Stomach (tissue), 9 donors: ENCODE measurements around the gene VPS4B. TPM values are rescaled to one million over a fixed set of nuclear protein-coding genes. Genes with fewer than 3 reads are reported as not detected.

Experiments
- DNase-seq, 2 donors: peaks; one replicate each; pipeline versions ENCODE4 v3.0.0 to v3.0.0-alpha.2; 2013 to 2019
- H3K27ac ChIP-seq, 5 donors: fragments of 200-600 bp in 4 of 5; sonication (generic) in 4 of 5; one replicate each; pipeline ENCODE4 v1.5.1; 2013 to 2019; ENCODE audit warnings: mild to moderate bottlenecking in 1 of 5, moderate library complexity in 1 of 5
- H3K27me3 ChIP-seq, 3 donors: fragments of 200-600 bp; sonication (generic); one replicate each; pipeline ENCODE4 v1.5.1; 2017 to 2019; ENCODE audit warnings: mixed run types in 1 of 3
- H3K36me3 ChIP-seq, 4 donors: fragments of 200-600 bp; sonication (generic); 1 replicate in 3 of 4; 2 replicates in 1 of 4; pipeline ENCODE4 v1.5.1; 2016 to 2019
- H3K4me1 ChIP-seq, 4 donors: fragments of 200-600 bp; sonication (generic); one replicate each; pipeline ENCODE4 v1.5.1; 2016 to 2019
- H3K4me3 ChIP-seq, 4 donors: fragments of 200-600 bp; sonication (generic) in 3 of 4; one replicate each; pipeline ENCODE4 v1.5.1; 2016 to 2019; ENCODE audit warnings: mild to moderate bottlenecking in 1 of 4
- H3K9me3 ChIP-seq, 4 donors: fragments of 200-600 bp; sonication (generic); one replicate each; pipeline ENCODE4 v1.5.1; 2016 to 2019
- EP300 ChIP-seq: sonication (generic); formaldehyde crosslinking; IDR thresholded peaks from one replicate; pipeline ENCODE4 v1.6.1; 2017; ENCODE audit warnings: antibody characterized with exemption
- POLR2A ChIP-seq, 4 donors: fragments of 450-650 bp; IDR thresholded peaks; one replicate each; pipeline ENCODE4 v1.6.1; 2016; ENCODE audit warnings: antibody characterized with exemption in 4 of 4, control low read depth in 2 of 4, mild to moderate bottlenecking in 1 of 4, moderate library complexity in 1 of 4
- POLR2AphosphoS5 ChIP-seq, 3 donors: sonication (generic); formaldehyde crosslinking; IDR thresholded peaks; one replicate each; pipeline ENCODE4 v1.6.1; 2016; ENCODE audit warnings: antibody characterized with exemption in 3 of 3
- WGBS, 5 donors: extraction: QIAGEN DNeasy Blood & Tissue Kit in 3 of 5; methylation state at CpG; one replicate each; pipeline versions ENCODE4 v1.1.5 to v1.1.7; 2013 to 2018; 5-methylcytosine and 5-hydroxymethylcytosine counted together
- intact Hi-C: fragments of 100-400 bp; cut with DNase I; formaldehyde crosslinking; loops from one replicate; pipeline ENCODE4 v1.15.1; 2023; ENCODE audit warnings: low total_unique reads
- polyA plus RNA-seq, 3 donors: library from polyadenylated mRNA; stranded (reverse); fragments of 200-250 nt; gene quantifications; one replicate each; pipeline ENCODE4 v1.2.3, GENCODE V29; 2013
- total RNA-seq, 5 donors: library from RNA; depleted of rRNA; stranded (reverse); fragments of >200 nt; gene quantifications; one replicate each; pipeline versions ENCODE4 v1.1.0 to v1.2.3, GENCODE V29; 2014 to 2016
- TF ChIP-seq, protein P1 (sequence below), 7 experiments: fragments of 450-650 bp in 4 of 7; fragments of 200-600 bp in 3 of 7; sonication (generic) in 3 of 7; IDR thresholded peaks; one replicate each; pipeline ENCODE4 v1.5.1; 2016 to 2019; ENCODE audit warnings: antibody characterized with exemption in 7 of 7, control low read depth in 2 of 7, mild to moderate bottlenecking in 1 of 7
- donor health status: healthy with polysubstance abuse.
- donor health status: Bipolar disorder and iron deficiency.
- donor health status: healthy.

The VPS4B gene
- total and polyA plus RNA-seq, 8 donors, result 11.3 to 108 (median 30.8) TPM

GRCh38 chr18:63465059-63465458 lies 42.8 kb upstream of the VPS4B start:
- no peak overlapping the region for H3K27ac ChIP-seq
- peaks cover 0 to 12% (median 0%) of the 10 kb centered on the region in 3 donors for H3K27me3 ChIP-seq
- H3K4me3 ChIP-seq, result no peak overlapping the region
- WGBS, 5 donors, result 59 to 85% (median 72%) methylated on average over 2 of the region's 2 CpGs
- no peaks in the 10 kb centered on the region for H3K4me1 ChIP-seq
- H3K36me3 ChIP-seq, result no peaks in the 10 kb centered on the region
- intact Hi-C loops, result no loop called here
- TF ChIP-seq POLR2A (IDR thresholded peaks at IDR 0.05) (no peak), EP300 (no peak), POLR2AphosphoS5 (IDR thresholded peaks at IDR 0.05) (no peak)
- TF ChIP-seq, protein P1, sequence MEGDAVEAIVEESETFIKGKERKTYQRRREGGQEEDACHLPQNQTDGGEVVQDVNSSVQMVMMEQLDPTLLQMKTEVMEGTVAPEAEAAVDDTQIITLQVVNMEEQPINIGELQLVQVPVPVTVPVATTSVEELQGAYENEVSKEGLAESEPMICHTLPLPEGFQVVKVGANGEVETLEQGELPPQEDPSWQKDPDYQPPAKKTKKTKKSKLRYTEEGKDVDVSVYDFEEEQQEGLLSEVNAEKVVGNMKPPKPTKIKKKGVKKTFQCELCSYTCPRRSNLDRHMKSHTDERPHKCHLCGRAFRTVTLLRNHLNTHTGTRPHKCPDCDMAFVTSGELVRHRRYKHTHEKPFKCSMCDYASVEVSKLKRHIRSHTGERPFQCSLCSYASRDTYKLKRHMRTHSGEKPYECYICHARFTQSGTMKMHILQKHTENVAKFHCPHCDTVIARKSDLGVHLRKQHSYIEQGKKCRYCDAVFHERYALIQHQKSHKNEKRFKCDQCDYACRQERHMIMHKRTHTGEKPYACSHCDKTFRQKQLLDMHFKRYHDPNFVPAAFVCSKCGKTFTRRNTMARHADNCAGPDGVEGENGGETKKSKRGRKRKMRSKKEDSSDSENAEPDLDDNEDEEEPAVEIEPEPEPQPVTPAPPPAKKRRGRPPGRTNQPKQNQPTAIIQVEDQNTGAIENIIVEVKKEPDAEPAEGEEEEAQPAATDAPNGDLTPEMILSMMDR (IDR thresholded peaks at IDR 0.05), result no peak
- no peaks in the 10 kb centered on the region for H3K9me3 ChIP-seq
- no peak for DNase-seq

GRCh38 chr18:63464434-63464833 lies 42.2 kb upstream of the VPS4B start:
- H3K36me3 ChIP-seq, result no peaks in the 10 kb centered on the region
- no peak overlapping the region for H3K27ac ChIP-seq
- H3K27me3 ChIP-seq, result peaks cover 0 to 12% (median 0%) of the 10 kb centered on the region in 3 donors
- intact Hi-C loops, result no loop called here
- H3K9me3 ChIP-seq, result no peaks in the 10 kb centered on the region
- WGBS, 5 donors, result 84 to 93% (median 88%) methylated on average over 2 of the region's 2 CpGs
- TF ChIP-seq, protein P1 (IDR thresholded peaks at IDR 0.05), result no peak
- TF ChIP-seq EP300 (no peak), POLR2AphosphoS5 (IDR thresholded peaks at IDR 0.05) (no peak)
- no peak for DNase-seq
- H3K4me3 ChIP-seq, result no peak overlapping the region
- H3K4me1 ChIP-seq, result no peaks in the 10 kb centered on the region

DNA sequence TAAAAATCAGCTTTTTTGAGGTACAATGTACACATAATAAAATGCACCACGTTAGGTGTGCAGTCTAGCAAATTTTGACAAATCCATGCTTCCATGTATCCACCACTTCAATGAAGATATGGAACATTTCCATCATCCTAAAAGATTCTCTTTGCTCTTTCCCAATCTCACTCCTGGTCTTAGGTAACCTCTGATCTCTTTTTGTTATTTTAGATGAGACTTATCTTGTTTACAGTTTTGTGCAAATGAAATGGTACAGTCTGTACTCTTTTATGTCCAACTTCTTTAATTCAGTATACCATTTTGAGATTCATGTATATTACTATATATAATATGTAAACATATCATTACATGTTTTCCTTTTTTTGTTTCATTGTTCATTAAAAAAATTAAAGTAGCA lies 38.1 kb upstream of the VPS4B start:
- TF ChIP-seq, protein P1 (IDR thresholded peaks at IDR 0.05), result no peak
- TF ChIP-seq POLR2A (IDR thresholded peaks at IDR 0.05) (no peak), POLR2AphosphoS5 (IDR thresholded peaks at IDR 0.05) (no peak), EP300 (no peak)
- Histone ChIP-seq H3K27me3 (peaks cover 0 to 7% (median 0%) of the 10 kb centered on the region in 3 donors), H3K4me3 (no peak overlapping the region), H3K4me1 (no peaks in the 10 kb centered on the region), H3K9me3 (no peaks in the 10 kb centered on the region), H3K36me3 (no peaks in the 10 kb centered on the region), H3K27ac (no peak overlapping the region)
- WGBS, 5 donors, result 38 to 67% (median 62%) methylated on average over 1 of the region's 1 CpG
- intact Hi-C loops, result no loop called here
- DNase-seq, result no peak

GRCh38 chr18:63457977-63458376 lies 35.7 kb upstream of the VPS4B start:
- intact Hi-C loops, result no loop called here
- DNase-seq, result no peak
- Histone ChIP-seq H3K27me3 (peaks cover 0 to 2% (median 0%) of the 10 kb centered on the region in 3 donors), H3K36me3 (no peaks in the 10 kb centered on the region), H3K4me3 (no peak overlapping the region), H3K27ac (no peak overlapping the region), H3K9me3 (no peaks in the 10 kb centered on the region), H3K4me1 (peaks cover 0 to 1% (median under 1%) of the 10 kb centered on the region in 4 donors)
- WGBS, 5 donors, result 62 to 68% (median 67%) methylated on average over 6 of the region's 6 CpGs
- no peak for TF ChIP-seq EP300
- TF ChIP-seq POLR2A (IDR thresholded peaks at IDR 0.05), result no peak
- TF ChIP-seq POLR2AphosphoS5 (IDR thresholded peaks at IDR 0.05), result no peak
- TF ChIP-seq, protein P1 (IDR thresholded peaks at IDR 0.05), result no peak
